GM19025 (cell line): ENCODE measurements around the gene TMEM88.
"Not testable (repeated sequence)": the region's sequence is repeated elsewhere in the genome, so short reads cannot be mapped to it uniquely, and the experiment has no call there.

Source experiments
- ATAC-seq: cut with Tn5 transposase; IDR thresholded peaks from one replicate; pipeline ENCODE4 v1.9.1; 2021; ENCODE audit warnings: mild to moderate bottlenecking, low read depth, moderate library complexity; ENCODE audit not compliant: unreplicated experiment

The TMEM88 gene

GRCh38 chr17:7854851-7855659 is at the start of gene TMEM88:
TMEM88 (plus strand) TSS chr17:7855066; CDS start chr17:7855075, 9 bp downstream.
- ATAC-seq: no peak

GRCh38 chr17:7806587-7806986 is 48.3 kb upstream of the TMEM88 start:
- ATAC-seq: no peak

- no peak for ATAC-seq
These were observed 47.7 kb upstream of the TMEM88 start for GRCh38 chr17:7807206-7807605.

GRCh38 chr17:7809086-7809790 is 45.6 kb upstream of the TMEM88 start:
- ATAC-seq: no peak

- ATAC-seq: not testable (repeated sequence)
These were observed 45.0 kb upstream of the TMEM88 start for GRCh38 chr17:7809791-7810343.

- ATAC-seq: no peak
These were observed 43.6 kb upstream of the TMEM88 start for GRCh38 chr17:7811251-7811650.

GRCh38 chr17:7814969-7815368 is 39.9 kb upstream of the TMEM88 start:
- no peak for ATAC-seq

GRCh38 chr17:7816926-7817642 is 37.8 kb upstream of the TMEM88 start:
- no peak for ATAC-seq

- no peak for ATAC-seq
These were observed 37.3 kb upstream of the TMEM88 start for GRCh38 chr17:7817643-7817964.

- ATAC-seq: no peak
These were observed 36.8 kb upstream of the TMEM88 start for GRCh38 chr17:7818026-7818425.

- no peak for ATAC-seq
These were observed 35.9 kb upstream of the TMEM88 start for GRCh38 chr17:7818746-7819645.

GRCh38 chr17:7820231-7820630 is 34.6 kb upstream of the TMEM88 start:
- no peak for ATAC-seq

GRCh38 chr17:7822126-7822525 is 32.7 kb upstream of the TMEM88 start:
- no peak for ATAC-seq

GRCh38 chr17:7823581-7824001 is 31.3 kb upstream of the TMEM88 start:
- no peak for ATAC-seq

- ATAC-seq: no peak
These were observed 30.6 kb upstream of the TMEM88 start for GRCh38 chr17:7824021-7824924.

- no peak for ATAC-seq
These were observed 29.5 kb upstream of the TMEM88 start for GRCh38 chr17:7825206-7825990.

- ATAC-seq: no peak
These were observed 24.2 kb upstream of the TMEM88 start for GRCh38 chr17:7830616-7831015.

- ATAC-seq: no peak
These were observed 23.6 kb upstream of the TMEM88 start for GRCh38 chr17:7831233-7831632.
